ENCODE data around the gene TLCD3A.

DNA sequence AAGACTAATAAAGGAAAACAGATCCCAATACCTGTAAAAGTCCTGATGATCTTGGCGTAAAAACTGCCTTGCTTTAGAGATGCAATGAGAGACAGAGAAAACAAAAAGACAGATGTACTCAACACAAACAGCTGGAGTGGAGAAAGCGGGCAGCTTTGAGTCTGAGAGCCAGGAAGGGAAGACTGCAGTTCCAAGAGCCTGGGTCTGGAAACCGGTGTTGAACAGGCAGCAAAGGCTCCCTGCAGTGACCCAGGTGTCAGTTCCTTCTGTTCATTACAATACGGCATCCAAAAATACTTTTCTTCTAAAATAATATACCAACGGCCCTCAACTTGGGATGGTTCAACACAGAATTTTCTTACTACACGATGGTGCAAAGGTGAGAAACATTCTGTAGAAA lies 47.4 kb upstream of the TLCD3A start:
- TF ChIP-seq, protein P1, sequence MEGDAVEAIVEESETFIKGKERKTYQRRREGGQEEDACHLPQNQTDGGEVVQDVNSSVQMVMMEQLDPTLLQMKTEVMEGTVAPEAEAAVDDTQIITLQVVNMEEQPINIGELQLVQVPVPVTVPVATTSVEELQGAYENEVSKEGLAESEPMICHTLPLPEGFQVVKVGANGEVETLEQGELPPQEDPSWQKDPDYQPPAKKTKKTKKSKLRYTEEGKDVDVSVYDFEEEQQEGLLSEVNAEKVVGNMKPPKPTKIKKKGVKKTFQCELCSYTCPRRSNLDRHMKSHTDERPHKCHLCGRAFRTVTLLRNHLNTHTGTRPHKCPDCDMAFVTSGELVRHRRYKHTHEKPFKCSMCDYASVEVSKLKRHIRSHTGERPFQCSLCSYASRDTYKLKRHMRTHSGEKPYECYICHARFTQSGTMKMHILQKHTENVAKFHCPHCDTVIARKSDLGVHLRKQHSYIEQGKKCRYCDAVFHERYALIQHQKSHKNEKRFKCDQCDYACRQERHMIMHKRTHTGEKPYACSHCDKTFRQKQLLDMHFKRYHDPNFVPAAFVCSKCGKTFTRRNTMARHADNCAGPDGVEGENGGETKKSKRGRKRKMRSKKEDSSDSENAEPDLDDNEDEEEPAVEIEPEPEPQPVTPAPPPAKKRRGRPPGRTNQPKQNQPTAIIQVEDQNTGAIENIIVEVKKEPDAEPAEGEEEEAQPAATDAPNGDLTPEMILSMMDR (conservative IDR thresholded peaks at IDR 0.05 in 1 of 2, IDR thresholded peaks at IDR 0.05 in 1 of 2; ENCODE audit: low read depth in 1 of 2, low read length in 2 of 2), result no peak
- no peak for TF ChIP-seq EZH2 (IDR thresholded peaks at IDR 0.05; ENCODE audit: low read length, missing control alignments)

All from fibroblast of lung (primary cell).